NCI-H510A treated with DMSO at 0.1 percent for 48 hours (cell line): ENCODE data around the gene C2CD2L.
A peak's percentile ranks its signal among the peaks of the same experiment; 100 is the strongest.
"Not testable (repeated sequence)": the region's sequence is repeated elsewhere in the genome, so short reads cannot be mapped to it uniquely, and the experiment has no call there.

ENCODE experiments used
- DNase-seq: peaks from one replicate; lab custom pipeline; 2025; lab: John Stamatoyannopoulos, UW

The C2CD2L gene

DNA sequence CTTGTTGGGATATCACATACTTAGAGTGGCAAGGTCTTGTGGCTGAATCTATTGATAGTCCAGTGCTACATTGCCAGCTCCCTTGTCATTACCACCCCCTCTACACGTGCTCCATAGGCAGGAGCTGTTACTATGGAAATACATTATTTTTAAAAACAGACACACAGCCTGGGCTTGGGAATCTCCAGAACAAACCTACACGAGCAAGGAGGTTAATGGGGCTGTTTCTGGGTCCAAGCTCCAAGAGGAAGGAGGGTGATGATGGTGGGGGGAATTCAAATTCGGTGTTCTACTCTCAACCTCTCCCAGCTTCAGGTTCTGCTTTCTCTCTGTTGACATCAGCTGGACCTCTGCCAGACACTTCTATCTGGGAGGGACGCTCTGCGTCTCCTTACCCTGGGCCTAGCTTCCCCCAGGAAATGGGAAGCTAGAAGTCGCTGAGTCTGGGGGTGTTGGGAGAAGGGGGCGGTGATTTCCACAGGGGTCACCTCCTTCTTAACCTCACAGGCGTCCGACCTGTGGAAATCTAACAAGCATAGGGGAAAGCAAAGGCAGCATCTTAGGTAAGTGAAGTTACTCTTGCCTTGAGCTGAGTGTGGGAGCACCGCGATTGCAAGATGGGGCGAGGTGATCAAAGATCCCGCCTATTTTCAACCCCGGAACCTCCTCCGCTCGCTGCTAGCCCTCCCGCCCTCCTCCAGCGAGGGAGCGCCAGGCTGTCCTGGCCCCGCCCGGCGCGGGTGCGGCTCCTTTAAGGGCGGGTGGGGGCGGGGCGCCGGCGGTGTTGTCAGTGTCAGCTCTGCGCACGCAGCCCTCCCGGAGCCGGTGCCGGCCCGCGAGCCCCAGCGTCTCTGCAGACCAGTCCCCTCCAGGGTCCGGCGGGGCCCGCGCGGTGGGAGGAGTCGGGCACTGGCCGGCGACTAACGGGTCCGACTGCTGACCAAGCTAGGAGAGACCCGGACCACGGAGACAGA, at the start of gene C2CD2L:
TSS of gene C2CD2L (plus strand) at position 781 of the 974 bp plus-strand sequence. CDS start 398 bp downstream, outside the sequence.
- peak; percentile 75 for DNase-seq

DNA sequence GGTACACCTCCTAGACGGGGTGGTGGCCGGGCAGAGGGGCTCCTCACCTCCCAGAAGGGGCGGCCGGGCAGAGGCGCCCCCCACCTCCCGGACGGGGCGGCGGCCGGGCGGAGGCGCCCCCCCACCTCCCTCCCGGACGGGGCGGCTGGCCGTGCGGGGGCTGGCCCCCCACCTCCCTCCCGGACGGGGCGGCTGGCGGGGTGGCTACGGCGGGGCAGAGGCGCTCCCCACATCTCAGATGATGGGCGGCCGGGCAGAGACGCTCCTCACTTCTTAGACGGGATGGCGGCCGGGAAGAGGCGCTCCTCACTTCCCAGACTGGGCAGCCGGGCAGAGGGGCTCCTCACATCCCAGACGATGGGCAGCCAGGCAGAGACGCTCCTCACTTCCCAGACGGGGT, 48.0 kb upstream of the C2CD2L start:
- not testable (repeated sequence) for DNase-seq

DNA sequence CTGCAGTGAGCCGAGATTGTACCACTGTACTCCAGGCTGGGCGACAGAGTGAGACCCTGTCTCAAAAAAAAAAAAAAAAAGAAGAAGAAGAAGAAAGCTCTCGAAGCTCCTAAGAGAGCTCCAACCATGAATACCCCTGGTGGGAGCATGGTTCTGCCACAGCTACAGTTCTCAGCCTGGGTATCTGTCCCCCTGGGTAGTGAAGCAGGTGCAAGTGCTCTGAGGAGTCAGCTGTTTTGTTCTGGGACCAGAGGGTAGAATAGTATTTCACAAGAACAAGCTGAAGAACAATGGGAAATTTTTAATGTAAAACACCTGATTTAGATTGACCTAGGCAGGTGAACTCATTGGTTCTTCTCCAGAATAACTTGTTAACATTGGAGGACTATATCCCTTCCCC, 45.9 kb upstream of the C2CD2L start:
- no peak for DNase-seq

DNA sequence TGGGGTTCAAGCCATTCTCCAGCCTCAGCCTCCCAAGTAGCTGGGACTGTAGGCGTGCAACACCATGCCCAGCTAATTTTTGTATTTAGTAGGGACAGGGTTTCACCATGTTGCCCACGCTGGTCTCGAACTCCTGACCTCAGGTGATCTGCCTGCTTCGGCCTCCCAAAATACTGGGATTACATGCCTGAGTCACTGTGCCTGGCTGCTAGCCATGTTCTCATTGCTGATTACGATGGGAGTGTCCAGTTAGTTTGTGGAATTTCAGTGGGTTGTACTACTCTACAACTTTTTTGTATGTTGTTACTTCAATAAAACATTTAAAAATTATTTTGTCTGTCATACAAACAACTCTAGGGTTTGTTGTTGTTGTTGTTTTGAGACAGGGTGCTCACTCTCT, 44.4 kb upstream of the C2CD2L start:
- DNase-seq = no peak

DNA sequence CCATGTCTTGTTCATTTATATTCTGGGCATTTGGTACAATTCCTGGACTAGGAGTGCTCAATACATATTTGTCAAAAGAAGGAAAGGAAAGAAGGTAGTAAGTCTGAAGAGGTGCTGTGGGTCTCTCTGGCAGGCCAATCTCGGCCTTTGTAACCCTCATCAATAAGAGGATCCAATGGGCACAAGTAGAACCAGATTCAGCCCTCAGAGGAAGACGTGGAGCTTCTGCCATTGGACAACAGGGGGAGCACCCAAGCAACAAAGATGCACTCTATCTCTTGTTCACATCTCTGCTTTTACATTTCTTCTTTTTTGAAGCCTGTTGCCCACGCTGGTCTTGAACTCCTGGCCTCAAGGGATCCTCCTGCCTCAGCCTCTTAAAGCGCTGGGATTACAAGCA, 41.8 kb upstream of the C2CD2L start:
- peak; percentile 22 for DNase-seq

DNA sequence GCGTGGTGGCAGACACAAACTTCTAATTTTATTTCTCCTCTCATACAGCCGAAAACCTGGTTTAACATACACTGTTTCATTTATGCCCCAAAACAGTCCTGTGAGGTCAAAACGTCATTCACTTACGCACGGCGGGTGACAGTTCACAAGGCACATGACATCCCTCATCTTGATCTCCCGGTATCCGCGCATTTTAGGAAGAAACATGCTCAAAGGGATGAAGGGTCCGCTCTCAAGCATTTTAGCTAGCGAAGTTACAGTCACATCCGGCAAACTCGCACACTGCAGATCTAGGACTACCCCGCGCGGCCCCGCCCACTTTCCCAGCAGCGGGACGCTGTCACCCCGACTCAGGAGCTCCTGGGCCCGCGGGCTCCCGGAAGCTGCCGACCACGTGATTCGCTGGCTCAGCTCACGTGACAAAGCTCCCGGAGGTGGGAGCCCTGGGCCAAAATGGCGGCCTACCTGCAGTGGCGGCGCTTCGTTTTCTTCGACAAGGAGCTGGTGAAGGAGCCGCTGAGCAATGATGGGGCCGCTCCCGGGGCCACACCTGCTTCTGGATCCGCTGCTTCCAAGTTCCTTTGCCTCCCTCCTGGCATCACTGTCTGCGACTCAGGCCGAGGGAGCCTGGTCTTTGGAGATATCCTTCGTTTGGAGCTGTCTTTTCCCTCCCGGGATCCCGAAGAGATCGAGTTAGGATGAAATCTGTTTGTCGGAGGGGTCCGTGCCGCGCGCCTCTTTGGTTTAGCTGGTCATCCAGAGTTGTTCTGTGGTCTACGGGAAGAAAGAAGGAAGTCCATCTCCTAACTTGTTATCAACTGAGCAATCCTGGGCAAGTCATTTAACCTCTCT, 39.5 kb upstream of the C2CD2L start, which contains the start of gene VPS11:
TSS of gene VPS11 (plus strand) at position 448 of the 852 bp plus-strand sequence. CDS start at position 454, 6 bp downstream.
- DNase-seq = peak; percentile 93

DNA sequence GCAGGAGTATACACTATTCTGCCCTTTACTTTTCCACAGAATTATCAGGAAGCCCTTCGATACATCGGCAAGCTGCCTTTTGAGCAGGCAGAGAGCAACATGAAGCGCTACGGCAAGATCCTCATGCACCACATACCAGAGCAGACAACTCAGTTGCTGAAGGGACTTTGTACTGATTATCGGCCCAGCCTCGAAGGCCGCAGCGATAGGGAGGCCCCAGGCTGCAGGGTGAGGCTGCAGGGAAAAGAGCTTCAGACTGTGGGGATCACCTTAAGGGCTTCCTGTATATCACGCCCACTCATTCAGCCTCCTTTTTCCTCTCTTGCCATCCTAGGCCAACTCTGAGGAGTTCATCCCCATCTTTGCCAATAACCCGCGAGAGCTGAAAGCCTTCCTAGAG, 29.3 kb upstream of the C2CD2L start:
- DNase-seq = no peak

DNA sequence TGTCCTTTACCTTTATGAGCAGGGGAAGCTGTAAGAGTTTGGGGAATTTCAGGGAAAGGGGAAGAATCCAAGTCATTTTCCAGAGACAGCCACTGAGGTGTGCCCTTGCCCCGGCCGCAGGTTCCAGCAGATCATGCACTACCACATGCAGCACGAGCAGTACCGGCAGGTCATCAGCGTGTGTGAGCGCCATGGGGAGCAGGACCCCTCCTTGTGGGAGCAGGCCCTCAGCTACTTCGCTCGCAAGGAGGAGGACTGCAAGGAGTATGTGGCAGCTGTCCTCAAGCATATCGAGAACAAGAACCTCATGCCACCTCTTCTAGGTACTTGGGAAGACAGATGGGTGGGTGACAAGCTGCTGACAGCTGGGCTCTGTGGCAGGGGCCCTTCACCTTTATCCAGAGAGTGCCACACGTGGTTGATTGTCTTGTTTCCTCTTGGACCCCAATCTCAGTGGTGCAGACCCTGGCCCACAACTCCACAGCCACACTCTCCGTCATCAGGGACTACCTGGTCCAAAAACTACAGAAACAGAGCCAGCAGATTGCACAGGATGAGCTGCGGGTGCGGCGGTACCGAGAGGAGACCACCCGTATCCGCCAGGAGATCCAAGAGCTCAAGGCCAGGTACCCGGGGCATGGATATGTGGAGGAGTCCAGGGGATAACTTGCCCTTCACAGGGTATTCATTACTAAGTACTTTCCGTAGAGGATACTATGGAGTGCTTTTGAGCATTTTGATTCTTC, 28.3 kb upstream of the C2CD2L start:
- DNase-seq = no peak

DNA sequence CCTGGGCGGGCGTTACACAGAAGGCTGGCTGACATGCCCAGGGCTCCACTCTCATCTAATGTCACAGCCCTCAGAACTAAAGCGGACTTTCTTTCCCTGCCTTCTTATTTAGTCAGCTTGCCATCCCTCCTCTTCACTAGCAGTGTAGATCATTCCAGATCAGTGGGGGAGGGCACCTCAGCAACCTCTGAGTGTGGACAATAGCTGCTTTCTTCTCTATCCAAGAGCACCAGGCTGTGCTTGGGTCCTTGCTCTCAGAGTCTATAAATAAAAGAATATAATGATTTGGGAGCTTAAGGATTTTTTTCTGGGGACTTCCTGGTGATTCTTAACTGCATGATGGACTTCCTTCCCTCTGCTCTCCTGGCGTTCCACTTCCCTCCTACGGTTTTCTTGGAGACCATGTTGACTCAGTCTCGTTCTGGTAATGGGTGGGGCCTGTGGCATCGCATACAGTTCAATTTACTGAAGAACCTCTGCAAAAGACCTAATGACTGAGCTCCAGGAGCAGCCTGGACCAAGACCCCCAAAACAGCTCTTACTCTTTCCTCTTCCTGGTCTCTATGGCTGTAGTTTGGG, 25.4 kb upstream of the C2CD2L start:
- DNase-seq = no peak

DNA sequence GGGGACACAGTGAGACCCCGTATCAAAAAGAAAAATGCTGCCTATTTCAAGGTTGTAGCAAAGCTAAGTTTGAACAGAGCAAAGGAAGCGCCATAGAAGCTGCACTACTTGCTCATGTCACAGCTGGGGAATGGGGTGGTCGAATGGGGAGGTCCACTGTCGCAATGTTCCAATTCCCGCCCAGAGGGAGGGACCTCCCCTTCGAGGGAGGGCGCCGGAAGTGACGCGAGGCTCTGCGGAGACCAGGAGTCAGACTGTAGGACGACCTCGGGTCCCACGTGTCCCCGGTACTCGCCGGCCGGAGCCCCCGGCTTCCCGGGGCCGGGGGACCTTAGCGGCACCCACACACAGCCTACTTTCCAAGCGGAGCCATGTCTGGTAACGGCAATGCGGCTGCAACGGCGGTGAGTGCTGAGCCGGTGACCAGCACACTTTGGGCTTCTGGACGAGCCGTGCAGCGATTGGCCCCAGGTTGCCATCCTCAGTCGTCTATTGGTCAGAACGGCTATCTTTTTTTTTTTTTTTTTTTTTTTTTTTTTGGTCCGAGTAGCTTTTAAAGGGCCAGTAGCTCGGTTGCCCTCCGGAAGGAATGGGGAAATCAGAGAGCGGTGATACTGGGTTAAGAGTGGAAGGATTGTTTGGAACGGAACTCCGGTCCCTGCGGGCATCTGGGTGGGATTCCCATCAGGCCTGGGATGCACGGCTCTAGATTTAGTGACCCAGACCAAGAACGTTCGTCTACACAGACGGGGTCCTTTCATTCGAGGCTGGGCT, 22.3 kb upstream of the C2CD2L start, which contains the start of gene HMBS:
TSS of gene HMBS (plus strand) at position 219 of the 774 bp plus-strand sequence. CDS start at position 372, 153 bp downstream.
- DNase-seq = peak; percentile 92

DNA sequence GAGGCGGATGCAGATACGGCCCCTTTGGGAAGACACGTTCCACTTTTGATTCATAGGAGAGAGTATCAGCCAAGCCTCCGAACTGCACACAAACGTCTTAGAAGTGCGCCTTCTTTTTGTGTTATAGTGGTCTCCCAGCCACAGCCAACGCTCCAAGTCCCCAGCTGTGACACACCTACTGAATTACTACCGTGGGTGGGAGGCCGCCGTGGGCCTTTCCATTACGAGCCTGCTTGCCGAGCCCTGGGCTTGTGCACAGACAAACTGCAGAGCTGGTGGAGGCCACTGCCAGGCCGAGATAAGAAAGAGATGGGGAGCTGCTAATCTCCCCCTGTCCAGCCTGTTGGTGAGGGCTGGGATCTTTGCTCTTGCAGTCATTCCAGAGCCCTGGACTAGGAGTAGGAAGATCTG, 21.7 kb upstream of the C2CD2L start:
- no peak for DNase-seq

DNA sequence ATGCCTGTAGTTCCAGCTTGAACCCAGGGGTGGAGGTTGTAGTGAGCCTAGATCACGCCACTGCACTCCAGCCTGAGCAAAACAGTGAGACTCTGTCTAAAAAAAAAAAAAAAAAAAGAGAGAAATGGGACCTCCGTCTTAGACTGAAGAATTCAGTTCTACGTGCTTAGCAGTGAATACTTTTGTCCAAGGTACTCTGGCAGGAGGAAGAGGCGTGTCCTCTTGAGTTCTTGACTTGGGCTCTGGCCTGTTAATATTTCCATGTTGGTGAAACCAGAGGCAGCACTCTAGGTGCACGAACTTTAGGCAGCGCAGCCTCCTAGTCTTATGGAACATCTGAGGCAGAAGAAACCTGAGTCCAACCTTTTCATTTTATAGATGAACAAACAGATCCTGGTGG, 20.0 kb upstream of the C2CD2L start:
- no peak for DNase-seq

DNA sequence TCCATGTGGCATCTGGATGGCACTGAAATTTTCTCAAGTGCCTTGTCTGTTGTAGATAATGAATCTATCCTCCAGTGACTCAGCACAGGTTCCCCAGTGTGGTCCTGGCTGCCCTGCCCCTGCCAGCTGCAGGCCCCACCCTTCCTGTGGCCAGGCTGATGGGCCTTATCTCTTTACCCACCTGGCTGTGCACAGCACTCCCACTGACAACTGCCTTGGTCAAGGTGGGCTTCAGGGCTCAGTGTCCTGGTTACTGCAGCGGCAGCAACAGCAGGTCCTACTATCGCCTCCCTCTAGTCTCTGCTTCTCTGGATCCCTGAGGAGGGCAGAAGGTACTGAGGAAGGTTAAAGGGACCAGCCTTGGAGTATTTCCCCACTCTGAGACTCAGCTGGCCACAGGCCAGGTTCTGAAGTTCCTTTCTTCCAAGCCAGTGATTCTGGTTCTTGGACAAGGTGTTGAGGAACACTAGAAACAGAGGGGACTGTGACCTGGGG, 19.4 kb upstream of the C2CD2L start:
- DNase-seq = no peak

DNA sequence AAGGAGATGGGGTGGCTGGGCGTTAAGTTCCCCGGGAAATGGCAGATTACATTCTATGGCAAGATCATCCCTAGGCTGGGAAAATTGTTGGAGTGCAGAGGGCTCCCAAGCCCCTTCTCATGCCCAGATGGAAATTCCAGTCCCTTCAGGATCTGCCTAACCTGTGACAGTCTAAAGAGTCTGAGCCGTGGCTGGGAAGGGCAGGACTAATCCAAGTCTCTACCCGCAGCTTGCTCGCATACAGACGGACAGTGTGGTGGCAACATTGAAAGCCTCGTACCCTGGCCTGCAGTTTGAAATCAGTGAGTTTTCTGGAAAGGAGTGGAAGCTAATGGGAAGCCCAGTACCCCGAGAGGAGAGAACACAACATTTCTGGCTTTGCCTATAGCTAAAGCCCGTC, 18.7 kb upstream of the C2CD2L start:
- DNase-seq = no peak

DNA sequence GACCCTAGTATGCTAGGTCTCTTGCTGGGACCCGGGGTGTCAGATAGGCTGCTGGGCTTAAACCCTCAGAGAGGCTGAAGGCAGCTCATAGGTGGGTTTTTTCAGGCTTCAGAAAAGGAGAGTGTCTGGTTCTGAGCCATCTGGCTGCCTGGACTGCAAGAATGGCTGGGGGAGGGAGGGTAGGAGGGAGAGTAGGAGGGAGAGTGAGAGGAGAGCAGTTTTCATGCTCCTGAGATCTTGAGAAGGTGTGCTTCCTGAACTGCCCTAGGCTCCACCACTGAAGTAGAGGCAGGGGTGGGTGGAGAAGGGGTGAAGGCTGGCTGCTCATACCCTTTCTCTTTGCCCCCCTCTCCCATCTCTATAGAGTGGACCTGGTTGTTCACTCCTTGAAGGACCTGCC, 17.8 kb upstream of the C2CD2L start:
- DNase-seq = no peak

DNA sequence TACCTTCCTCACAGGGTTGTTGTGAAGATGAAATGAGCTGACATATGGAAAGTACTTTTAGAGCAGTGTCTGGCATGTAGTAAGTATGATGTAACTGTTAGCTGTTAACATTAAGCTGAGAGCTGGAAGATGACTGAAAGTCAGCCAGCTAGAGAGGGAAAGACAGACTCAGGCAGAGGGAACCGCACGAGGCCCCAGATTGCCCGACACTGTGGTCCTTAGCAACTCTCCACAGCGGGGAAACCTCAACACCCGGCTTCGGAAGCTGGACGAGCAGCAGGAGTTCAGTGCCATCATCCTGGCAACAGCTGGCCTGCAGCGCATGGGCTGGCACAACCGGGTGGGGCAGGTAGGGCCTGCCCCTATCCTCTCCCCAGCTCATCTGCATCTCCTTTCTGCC, 16.0 kb upstream of the C2CD2L start:
- no peak for DNase-seq

DNA sequence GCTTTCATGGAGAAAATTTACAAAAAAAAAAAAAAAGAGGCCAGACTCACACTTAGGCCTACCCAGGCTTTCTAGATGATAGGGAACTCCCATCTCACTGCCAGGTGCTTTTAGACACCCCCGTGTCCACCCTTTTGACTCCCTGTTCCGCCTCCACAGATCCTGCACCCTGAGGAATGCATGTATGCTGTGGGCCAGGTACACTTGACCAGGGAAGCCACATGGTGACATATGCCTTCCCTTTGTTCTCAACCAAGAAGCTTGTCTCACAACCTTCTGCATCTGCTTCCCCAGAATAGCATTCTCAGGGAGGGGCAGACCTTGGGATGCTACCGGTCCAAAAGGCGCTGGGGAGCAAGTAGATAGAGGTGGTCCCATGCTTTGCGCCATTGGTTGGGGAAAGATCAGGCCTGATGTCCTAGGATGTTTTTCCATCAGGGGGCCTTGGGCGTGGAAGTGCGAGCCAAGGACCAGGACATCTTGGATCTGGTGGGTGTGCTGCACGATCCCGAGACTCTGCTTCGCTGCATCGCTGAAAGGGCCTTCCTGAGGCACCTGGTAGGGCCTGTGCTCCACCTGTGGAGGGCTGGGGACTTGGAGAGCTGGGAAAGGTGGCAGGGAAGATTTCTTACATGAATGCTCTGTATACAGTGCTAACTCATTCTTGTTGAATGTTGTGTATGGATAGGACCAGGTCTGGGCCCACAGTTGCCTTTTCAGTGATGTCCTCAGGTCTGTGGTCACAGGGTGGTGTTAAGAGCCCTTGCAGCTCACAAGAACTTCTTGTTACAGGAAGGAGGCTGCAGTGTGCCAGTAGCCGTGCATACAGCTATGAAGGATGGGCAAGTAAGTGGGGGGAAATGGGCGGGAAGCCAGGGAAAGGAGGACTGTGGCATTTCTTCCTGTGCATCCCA, 14.9 kb upstream of the C2CD2L start:
- no peak for DNase-seq

DNA sequence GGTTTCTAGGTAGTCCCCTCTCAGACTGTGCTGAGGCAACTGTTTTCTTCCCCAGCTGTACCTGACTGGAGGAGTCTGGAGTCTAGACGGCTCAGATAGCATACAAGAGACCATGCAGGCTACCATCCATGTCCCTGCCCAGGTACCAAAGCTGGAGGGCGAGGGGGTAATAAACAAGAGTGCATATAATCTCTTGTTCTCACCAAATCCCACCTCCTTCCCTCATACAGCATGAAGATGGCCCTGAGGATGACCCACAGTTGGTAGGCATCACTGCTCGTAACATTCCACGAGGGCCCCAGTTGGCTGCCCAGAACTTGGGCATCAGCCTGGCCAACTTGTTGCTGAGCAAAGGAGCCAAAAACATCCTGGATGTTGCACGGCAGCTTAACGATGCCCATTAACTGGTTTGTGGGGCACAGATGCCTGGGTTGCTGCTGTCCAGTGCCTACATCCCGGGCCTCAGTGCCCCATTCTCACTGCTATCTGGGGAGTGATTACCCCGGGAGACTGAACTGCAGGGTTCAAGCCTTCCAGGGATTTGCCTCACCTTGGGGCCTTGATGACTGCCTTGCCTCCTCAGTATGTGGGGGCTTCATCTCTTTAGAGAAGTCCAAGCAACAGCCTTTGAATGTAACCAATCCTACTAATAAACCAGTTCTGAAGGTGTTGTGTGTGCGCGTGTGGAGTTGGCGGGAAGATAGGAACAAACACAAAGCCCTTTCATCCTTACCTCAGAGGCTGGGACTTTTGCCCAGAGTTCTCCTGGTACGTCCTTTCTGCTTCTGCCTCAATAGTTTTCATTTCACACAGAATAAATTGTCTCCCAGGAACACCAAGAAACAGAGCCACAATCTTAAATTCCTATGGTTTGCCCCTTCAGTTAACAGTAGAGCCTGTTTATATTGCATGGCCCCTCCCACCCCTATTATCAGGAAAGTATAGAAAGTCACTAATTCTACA, 14.0 kb upstream of the C2CD2L start:
- DNase-seq = no peak
